Heart left ventricle (tissue), 16 donors: ENCODE data around the gene NDUFAF8. TPM values are rescaled to one million over a fixed set of nuclear protein-coding genes. Genes with fewer than 3 reads are reported as not detected.

Experiments
- ATAC-seq, 4 donors: fragments of 200-7000 bp; cut with Tn5 transposase; one replicate each; pipeline ENCODE4 v1.9.1; 2020 to 2022; ENCODE audit warnings: moderate library complexity in 4 of 4, mild to moderate bottlenecking in 3 of 4, moderate number of reproducible peaks in 1 of 4
- DNase-seq, 5 donors: peaks; one replicate each; pipeline ENCODE4 v3.0.0-alpha.2; 2020
- H3K27ac ChIP-seq, 12 donors: fragments of 200-600 bp; sonication (generic) in 4 of 12; one replicate each; pipeline versions ENCODE4 v1.5.0 to v1.8.0; 2016 to 2022; ENCODE audit warnings: mild to moderate bottlenecking in 2 of 12
- H3K27me3 ChIP-seq, 9 donors: fragments of 200-600 bp; sonication (generic) in 2 of 9; one replicate each; pipeline versions ENCODE4 v1.5.1 to v1.8.0; 2016 to 2022; ENCODE audit warnings: mild to moderate bottlenecking in 3 of 9
- H3K36me3 ChIP-seq, 9 donors: fragments of 200-600 bp; sonication (generic) in 2 of 9; one replicate each; pipeline versions ENCODE4 v1.5.0 to v1.8.0; 2018 to 2022; ENCODE audit warnings: mild to moderate bottlenecking in 2 of 9
- H3K4me1 ChIP-seq, 12 donors: fragments of 200-600 bp; sonication (generic) in 4 of 12; one replicate each; pipeline versions ENCODE4 v1.5.0 to v1.8.0; 2016 to 2022; ENCODE audit warnings: mild to moderate bottlenecking in 3 of 12
- H3K4me3 ChIP-seq, 12 donors: fragments of 200-600 bp; sonication (generic) in 4 of 12; one replicate each; pipeline versions ENCODE4 v1.5.0 to v1.8.0; 2017 to 2022; ENCODE audit warnings: mild to moderate bottlenecking in 9 of 12, moderate library complexity in 4 of 12
- H3K9me3 ChIP-seq, 12 donors: fragments of 200-600 bp; sonication (generic) in 4 of 12; one replicate each; pipeline versions ENCODE4 v1.5.0 to v1.8.0; 2016 to 2022; ENCODE audit warnings: mild to moderate bottlenecking in 1 of 12
- POLR2A ChIP-seq, 2 donors: fragments of 450-650 bp; IDR thresholded peaks; one replicate each; pipeline ENCODE4 v1.6.1; 2017; ENCODE audit warnings: antibody characterized with exemption in 2 of 2, mild to moderate bottlenecking in 2 of 2, moderate library complexity in 2 of 2
- WGBS, 4 donors: extraction: QIAGEN DNeasy Blood & Tissue Kit in 2 of 4; methylation state at CpG; one replicate each; pipeline versions ENCODE4 v1.1.5 to v1.1.7; 2013 to 2018; 5-methylcytosine and 5-hydroxymethylcytosine counted together
- intact Hi-C, 10 donors: fragments of 100-400 bp; cut with DNase I; formaldehyde crosslinking; loops; one replicate each; pipeline versions ENCODE4 v1.11.1 to v1.14.2; 2022
- polyA plus RNA-seq, 2 donors: library from polyadenylated mRNA; stranded (reverse); fragments of 200-250 nt; gene quantifications; one replicate each; pipeline ENCODE4 v1.2.3, GENCODE V29; 2013
- total RNA-seq, 9 donors: library from RNA; depleted of rRNA in 2 of 9; stranded (reverse); fragments of >200 nt in 2 of 9; fragmentation: NEBNext Ultra II Directional in 3 of 9; extraction: Animal tissue kit (Norgen Biotek cat#: 25700) in 3 of 9; gene quantifications; one replicate each; pipeline versions ENCODE4 v1.1.0 to v1.2.4, GENCODE V29; 2016 to 2023
- TF ChIP-seq, protein P1 (sequence below), 12 donors: fragments of 200-600 bp; sonication (generic) in 4 of 12; IDR thresholded peaks; one replicate each; pipeline versions ENCODE4 v1.5.0 to v1.8.0; 2018 to 2022; ENCODE audit warnings: antibody characterized with exemption in 12 of 12, mild to moderate bottlenecking in 5 of 12
- donor health status: ischemic (EF 13 %, LVEDD 7.1; RV severe dilation, severe dysfunction).
- donor health status: healthy with polysubstance abuse.
- donor health status: DM: no; HTN: yes; CAD: no.
- donor health status: DM: no; HTN: no; CAD: no.
- donor health status: ischemic (EF 25% LVEDD 6.9; RV normal size, moderate dysfunction).
- donor health status: ischemic (EF 25% LVEDD 5.7; RV mildly dilated, moderate dysfunction).
- donor health status: healthy.
- donor health status: DM: yes; HTN: yes; CAD: no.
- donor health status: ischemic (EF 35%, LVEDD 5.7; RV mildly dilated, moderate dysfunction).
- donor health status: nonischemic (EF 11% LVEDD 7.7; RV severe dilation, severe dysfunction).
- donor health status: DM: yes; HTN: yes; CAD: no.
- donor health status: PGD.
- donor health status: ischemic (EF 29% LVEDD 5.4; RV normal size, mild dysfunction).
- donor health status: nonischemic (EF 23%, LVEDD 6.1; RV moderate dilation, normal function).

Gene NDUFAF8
- total and polyA plus RNA-seq, 11 donors = 26.7 to 77.1 (median 50.2) TPM

GRCh38 chr17:81251709-81252301, 12.7 kb downstream of the NDUFAF8 start:
- Histone ChIP-seq H3K4me3 (no peak overlapping the region), H3K4me1 (peaks cover 3 to 19% (median 13%) of the 10 kb centered on the region in 12 donors), H3K27me3 (no peaks in the 10 kb centered on the region), H3K9me3 (no peaks in the 10 kb centered on the region), H3K27ac (peak overlapping the region in 1 of 12 donors; percentile 51), H3K36me3 (peaks cover 0 to 55% (median 20%) of the 10 kb centered on the region in 9 donors)
- intact Hi-C loops = loop anchor here (2.0 to 10.0 kb wide), 7 partner anchors 40 to 353 kb away; no protein-coding TSS in a partner anchor
- peak in 1 of 4 donors; percentile 11 for ATAC-seq
- no peak for DNase-seq
- TF ChIP-seq POLR2A (IDR thresholded peaks at IDR 0.05) = no peak
- TF ChIP-seq, protein P1, sequence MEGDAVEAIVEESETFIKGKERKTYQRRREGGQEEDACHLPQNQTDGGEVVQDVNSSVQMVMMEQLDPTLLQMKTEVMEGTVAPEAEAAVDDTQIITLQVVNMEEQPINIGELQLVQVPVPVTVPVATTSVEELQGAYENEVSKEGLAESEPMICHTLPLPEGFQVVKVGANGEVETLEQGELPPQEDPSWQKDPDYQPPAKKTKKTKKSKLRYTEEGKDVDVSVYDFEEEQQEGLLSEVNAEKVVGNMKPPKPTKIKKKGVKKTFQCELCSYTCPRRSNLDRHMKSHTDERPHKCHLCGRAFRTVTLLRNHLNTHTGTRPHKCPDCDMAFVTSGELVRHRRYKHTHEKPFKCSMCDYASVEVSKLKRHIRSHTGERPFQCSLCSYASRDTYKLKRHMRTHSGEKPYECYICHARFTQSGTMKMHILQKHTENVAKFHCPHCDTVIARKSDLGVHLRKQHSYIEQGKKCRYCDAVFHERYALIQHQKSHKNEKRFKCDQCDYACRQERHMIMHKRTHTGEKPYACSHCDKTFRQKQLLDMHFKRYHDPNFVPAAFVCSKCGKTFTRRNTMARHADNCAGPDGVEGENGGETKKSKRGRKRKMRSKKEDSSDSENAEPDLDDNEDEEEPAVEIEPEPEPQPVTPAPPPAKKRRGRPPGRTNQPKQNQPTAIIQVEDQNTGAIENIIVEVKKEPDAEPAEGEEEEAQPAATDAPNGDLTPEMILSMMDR (IDR thresholded peaks at IDR 0.05) = no peak
- 79 to 86% (median 81%) methylated on average over 29 of the region's 29 CpGs for WGBS, 4 donors

DNA sequence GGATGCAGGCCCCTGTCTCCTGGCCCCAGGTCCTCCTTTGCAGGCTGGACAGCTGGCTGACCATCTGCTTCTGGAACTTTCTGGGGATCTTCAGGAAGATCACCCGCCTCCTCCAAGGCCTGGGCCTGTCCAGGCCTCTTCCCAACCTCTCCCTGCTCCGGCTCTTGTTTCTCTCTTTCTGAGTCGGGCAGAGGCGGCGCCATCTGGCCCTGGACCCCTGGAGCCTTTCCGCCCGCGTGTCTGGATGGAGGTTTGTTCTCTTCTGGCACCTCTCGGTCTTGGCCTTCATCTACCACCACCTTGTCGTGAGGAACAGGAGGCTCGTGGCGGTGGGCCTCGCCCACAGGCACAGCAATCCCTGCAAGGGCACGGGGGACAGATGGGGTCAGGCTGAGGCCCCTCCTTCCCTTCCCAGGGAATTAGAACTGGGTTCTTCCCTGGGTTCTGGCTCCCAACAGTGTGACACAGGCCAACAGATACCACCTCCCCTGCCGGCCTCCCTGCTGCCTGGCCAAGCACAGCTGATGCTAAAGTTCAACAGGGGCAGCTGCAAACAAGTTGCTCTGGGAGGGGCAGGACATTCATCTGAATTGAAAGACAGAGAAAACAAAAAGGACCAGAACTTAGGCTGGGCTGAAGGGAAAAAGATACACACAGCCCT, 13.3 kb downstream of the NDUFAF8 start:
- 84 to 87% (median 86%) methylated on average over 15 of the region's 15 CpGs for WGBS, 4 donors
- Histone ChIP-seq H3K9me3 (no peaks in the 10 kb centered on the region), H3K4me1 (peaks cover 3 to 19% (median 13%) of the 10 kb centered on the region in 12 donors), H3K27me3 (no peaks in the 10 kb centered on the region), H3K27ac (peak overlapping the region in 1 of 12 donors; percentile 51), H3K4me3 (no peak overlapping the region), H3K36me3 (peaks cover 0 to 61% (median 20%) of the 10 kb centered on the region in 9 donors)
- no peak for ATAC-seq
- no peak for DNase-seq
- TF ChIP-seq POLR2A (IDR thresholded peaks at IDR 0.05) = no peak
- TF ChIP-seq, protein P1 (IDR thresholded peaks at IDR 0.05) = no peak
- intact Hi-C loops = loop anchor here (2.0 to 10.0 kb wide), 7 partner anchors 40 to 352 kb away; no protein-coding TSS in a partner anchor

DNA sequence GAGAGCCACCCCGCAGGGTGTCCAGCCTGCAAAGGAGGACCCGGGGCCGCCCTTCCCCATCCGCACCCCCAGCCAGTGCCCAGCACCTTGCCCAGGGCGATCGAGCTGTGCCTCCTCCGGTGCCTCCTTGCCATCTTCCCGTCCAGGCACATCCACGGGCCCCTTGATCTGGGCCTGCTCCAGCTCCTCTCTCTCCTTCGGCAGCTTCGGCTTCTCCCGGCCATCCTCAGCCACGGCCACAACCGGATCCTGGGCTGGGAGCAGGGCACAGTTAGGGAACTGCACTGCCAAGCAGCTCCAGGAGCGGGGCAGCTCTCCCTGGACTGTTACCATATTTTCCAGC, 13.8 kb downstream of the NDUFAF8 start:
- intact Hi-C loops = loop anchor here (1.0 to 10.0 kb wide), 8 partner anchors 39 to 352 kb away; no protein-coding TSS in a partner anchor
- no peak for DNase-seq
- no peak for TF ChIP-seq POLR2A (IDR thresholded peaks at IDR 0.05)
- TF ChIP-seq, protein P1 (IDR thresholded peaks at IDR 0.05) = no peak
- Histone ChIP-seq H3K27ac (no peak overlapping the region), H3K4me3 (no peak overlapping the region), H3K27me3 (no peaks in the 10 kb centered on the region), H3K36me3 (peaks cover 0 to 65% (median 20%) of the 10 kb centered on the region in 9 donors), H3K9me3 (no peaks in the 10 kb centered on the region), H3K4me1 (peaks cover 3 to 19% (median 13%) of the 10 kb centered on the region in 12 donors)
- no peak for ATAC-seq
- 73 to 78% (median 78%) methylated on average over 15 of the region's 15 CpGs for WGBS, 4 donors
